ENCODE results near the gene MRTFA.
A peak's percentile ranks its signal among the peaks of the same experiment; 100 is the strongest.

The MRTFA gene

DNA sequence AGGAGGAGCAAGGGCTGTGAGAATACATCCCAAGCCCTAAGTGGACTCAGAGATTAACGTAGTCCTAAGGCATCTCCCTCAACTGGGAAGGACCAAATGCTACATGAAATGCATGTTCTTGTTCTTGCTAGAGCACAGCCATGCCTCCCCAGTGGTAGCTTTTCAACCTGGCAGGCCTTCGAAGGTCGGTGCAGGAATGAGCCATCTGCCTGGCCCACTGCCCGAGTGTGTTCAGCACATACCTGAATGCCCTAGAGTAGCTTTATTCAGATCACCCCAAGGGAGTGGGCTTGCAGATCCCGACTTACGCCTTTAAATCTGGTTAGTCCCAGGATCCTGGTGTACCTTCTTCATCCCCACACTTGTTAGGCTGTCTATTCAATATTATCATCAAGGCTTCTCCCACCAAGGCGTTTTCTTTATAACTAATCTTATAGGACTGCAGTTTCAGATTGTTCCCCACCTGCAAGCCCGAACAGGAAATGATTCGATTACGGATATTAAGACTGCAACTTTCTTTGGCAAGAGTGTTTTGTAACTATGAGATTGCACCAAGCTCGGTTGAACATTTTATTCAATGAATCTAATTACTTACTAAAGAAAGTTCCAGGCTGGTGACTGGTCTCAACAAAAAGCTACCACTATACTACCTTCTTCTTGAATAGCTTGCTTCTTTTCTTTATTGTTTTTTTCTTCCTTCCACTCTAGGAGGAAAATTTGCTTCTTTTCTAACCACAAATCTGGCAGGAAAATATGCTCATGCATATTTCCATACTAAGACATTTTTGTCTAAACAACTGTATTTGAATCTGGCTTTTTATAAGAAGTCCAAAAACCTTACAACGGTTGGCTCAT lies 150.5 kb downstream of the MRTFA start:
- no peak overlapping the region for H3K4me3 ChIP-seq (ENCODE audit: low read length)
- TF ChIP-seq, protein P1, sequence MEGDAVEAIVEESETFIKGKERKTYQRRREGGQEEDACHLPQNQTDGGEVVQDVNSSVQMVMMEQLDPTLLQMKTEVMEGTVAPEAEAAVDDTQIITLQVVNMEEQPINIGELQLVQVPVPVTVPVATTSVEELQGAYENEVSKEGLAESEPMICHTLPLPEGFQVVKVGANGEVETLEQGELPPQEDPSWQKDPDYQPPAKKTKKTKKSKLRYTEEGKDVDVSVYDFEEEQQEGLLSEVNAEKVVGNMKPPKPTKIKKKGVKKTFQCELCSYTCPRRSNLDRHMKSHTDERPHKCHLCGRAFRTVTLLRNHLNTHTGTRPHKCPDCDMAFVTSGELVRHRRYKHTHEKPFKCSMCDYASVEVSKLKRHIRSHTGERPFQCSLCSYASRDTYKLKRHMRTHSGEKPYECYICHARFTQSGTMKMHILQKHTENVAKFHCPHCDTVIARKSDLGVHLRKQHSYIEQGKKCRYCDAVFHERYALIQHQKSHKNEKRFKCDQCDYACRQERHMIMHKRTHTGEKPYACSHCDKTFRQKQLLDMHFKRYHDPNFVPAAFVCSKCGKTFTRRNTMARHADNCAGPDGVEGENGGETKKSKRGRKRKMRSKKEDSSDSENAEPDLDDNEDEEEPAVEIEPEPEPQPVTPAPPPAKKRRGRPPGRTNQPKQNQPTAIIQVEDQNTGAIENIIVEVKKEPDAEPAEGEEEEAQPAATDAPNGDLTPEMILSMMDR (conservative IDR thresholded peaks at IDR 0.05; ENCODE audit: low read length): no peak
- DNase-seq (ENCODE audit: low read depth): peak; percentile 75

DNA sequence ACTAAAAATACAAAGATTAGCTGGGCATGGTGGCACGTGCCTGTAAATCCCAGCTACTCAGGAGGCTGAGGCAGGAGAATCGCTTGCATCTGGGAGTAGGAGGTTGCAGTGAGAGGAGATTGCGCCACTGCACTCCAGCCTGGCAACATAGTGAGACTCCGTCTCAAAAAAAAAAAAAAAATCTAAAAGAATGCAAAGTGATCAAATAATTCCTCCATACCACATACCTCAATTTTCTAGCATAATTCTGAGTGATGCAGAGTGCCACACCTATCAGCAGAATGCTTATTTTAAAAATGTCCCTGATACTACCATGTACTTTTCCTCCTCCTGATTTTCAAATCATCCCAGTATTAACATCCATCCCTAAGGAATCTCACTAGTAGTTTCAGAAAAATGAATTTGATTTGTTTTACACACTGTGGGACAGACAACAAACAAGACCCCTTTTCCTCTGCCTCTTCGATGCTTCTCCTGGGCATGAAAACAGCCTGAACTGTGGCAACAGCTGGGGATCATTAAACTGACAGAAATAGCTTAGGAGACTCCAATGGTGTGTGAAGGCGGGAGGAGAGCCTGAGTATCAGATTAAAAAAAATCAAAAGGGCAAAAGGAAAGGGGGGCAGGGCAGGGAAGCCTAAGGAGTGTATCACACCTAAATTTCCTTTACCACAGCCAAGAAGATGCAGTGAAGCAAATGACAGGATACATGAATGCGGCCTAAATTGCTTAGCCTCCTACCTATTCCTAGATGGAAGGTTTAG lies 151.4 kb downstream of the MRTFA start:
- peak overlapping the region; percentile 29; the same call in 1 of the 2 replicates for H3K4me3 ChIP-seq (ENCODE audit: low read length)
- peak; percentile 75 for DNase-seq (ENCODE audit: low read depth)
- TF ChIP-seq, protein P1 (conservative IDR thresholded peaks at IDR 0.05; ENCODE audit: low read length): no peak

DNA sequence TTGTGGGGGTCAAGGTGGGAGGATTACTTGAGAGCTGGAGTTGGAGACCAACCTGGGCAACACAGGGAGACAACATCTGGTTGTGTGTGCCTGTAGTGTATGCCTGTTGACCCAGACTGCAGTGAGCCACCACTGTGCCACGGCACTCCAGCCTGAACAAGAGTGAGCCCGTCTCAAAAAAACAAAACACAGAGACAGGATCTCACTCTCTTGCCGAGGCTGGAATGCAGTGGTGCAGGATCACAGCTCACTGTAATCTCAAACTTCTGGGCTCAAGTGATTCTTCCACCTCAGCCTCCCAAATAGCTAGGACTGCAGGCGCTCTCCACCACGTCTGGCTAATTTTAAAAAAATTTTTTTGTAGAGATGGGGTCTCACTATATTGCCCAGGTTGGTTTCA lies 153.6 kb downstream of the MRTFA start:
- no peak overlapping the region for H3K4me3 ChIP-seq (ENCODE audit: low read length)
- TF ChIP-seq, protein P1 (conservative IDR thresholded peaks at IDR 0.05; ENCODE audit: low read length): no peak

DNA sequence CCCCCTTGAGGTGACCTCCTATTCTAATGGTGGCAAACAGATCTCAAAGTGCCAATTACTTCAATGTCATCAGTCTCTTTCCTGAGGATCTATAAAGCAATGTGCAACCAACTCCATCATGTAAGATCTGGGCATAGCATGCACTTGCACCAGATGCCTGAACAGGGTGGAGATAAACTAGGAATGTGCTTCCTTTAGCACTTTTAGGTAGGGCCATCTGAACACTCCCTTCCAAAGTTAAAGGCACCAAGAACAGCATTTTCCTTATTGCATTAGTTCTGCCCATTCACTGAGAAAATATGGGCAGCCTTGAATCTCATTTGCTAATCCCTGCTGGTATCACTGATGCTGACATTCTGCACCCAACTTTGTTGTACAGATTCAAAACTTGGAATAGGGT lies 154.1 kb downstream of the MRTFA start:
- DNase-seq (ENCODE audit: low read depth): peak; percentile 22
- H3K4me3 ChIP-seq (ENCODE audit: low read length): no peak overlapping the region
- TF ChIP-seq, protein P1 (conservative IDR thresholded peaks at IDR 0.05; ENCODE audit: low read length): no peak

More for the DNA sequence above, 153.6 kb downstream of the MRTFA start:
- DNase-seq (ENCODE audit: low read depth): no peak

DNA sequence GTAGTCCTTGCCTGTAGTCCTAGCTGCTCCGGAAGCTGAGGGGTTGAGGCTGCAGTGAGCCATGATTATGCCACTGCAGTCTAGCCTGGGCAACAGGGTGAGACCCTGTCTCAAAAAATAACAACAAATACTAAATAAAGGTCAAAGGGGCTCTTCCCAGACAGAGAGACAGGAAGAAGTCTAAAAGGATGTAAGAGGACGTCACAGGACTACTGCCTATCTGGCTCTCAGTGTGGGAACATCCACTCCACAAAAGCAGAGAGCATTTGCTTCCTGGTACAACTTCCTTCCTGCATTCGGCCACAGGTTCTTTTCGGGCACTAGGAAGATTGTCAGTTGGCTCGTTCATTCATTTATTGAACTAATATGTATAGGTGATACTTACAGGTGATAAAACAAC lies 155.5 kb downstream of the MRTFA start:
- H3K4me3 ChIP-seq (ENCODE audit: low read length): no peak overlapping the region
- TF ChIP-seq, protein P1 (conservative IDR thresholded peaks at IDR 0.05; ENCODE audit: low read length): no peak
- DNase-seq (ENCODE audit: low read depth): no peak

DNA sequence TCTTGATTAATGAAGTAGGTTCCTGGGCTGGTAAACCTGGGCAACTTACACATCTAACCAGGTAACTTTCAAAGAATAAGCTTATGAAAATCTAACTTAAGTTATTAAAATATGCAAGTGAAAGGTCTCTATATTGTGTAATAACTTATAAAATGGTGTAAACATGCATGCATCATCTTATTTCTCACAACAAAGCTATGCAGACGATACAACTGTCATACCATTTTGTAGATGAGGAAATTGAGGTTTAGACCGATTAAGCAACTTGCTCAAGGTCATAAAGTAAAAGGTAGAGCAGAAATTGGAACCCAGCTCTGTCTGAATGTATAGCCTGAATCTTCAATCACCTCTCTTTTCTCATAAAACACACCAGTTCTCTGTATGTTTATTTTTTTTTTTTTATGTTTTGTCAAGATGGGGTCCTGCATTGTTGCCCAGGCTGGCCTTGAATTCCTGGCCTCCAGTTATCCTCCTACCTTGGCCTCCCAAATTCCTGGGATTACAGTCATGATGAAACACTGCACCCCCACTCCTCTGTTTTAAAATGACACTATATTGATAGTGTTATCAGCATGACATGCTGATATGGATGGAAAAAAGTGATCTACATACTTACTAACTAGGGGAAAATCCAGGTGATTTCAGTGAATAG lies 156.5 kb downstream of the MRTFA start:
- peak; percentile 71 for DNase-seq (ENCODE audit: low read depth)
- H3K4me3 ChIP-seq (ENCODE audit: low read length): no peak overlapping the region
- TF ChIP-seq, protein P1 (conservative IDR thresholded peaks at IDR 0.05; ENCODE audit: low read length): no peak
